SK-N-SH treated with all-trans-retinoic acid at 6 μM for 48 hours (cell line): Measurements from ENCODE around the gene NFS1.

ENCODE experiments used
- GLIS3 ChIP-seq: fragments of 250-450 bp; sonication (Bioruptor Pico); IDR thresholded peaks from 2 replicates; pipeline ENCODE4 v1.5.0; 2020; ENCODE audit warnings: mild to moderate bottlenecking, moderate library complexity
- PPARA ChIP-seq: fragments of 250-450 bp; sonication (Bioruptor Pico); IDR thresholded peaks from 2 replicates; pipeline ENCODE4 v1.5.0; 2020; ENCODE audit warnings: mild to moderate bottlenecking, borderline replicate concordance
- TCF4 ChIP-seq: fragments of 250-450 bp; sonication (Bioruptor Pico); IDR thresholded peaks from 2 replicates; pipeline ENCODE4 v1.8.0; 2021; ENCODE audit warnings: mild to moderate bottlenecking, moderate library complexity, borderline replicate concordance
- ZFP3 ChIP-seq: fragments of 250-450 bp; sonication (Bioruptor Pico); IDR thresholded peaks from 2 replicates; pipeline ENCODE4 v1.5.0; 2020; ENCODE audit warnings: mild to moderate bottlenecking, moderate library complexity
- ZFP30 ChIP-seq: fragments of 450-650 bp; formaldehyde crosslinking; IDR thresholded peaks from 2 replicates; pipeline ENCODE4 v1.5.0; 2022; ENCODE audit warnings: mild to moderate bottlenecking, moderate library complexity
- ZNF70 ChIP-seq: fragments of 450-650 bp; formaldehyde crosslinking; IDR thresholded peaks from 2 replicates; pipeline ENCODE4 v1.5.0; 2020; ENCODE audit warnings: mild to moderate bottlenecking, moderate library complexity
- TF ChIP-seq, protein P1 (sequence below): fragments of 250-450 bp; sonication (Bioruptor Pico); IDR thresholded peaks from 2 replicates; pipeline ENCODE4 v1.5.1; 2020; ENCODE audit warnings: low read depth, mild to moderate bottlenecking, moderate library complexity
- TF ChIP-seq, protein P2 (sequence below): fragments of 250-450 bp; sonication (Bioruptor Pico); IDR thresholded peaks from 2 replicates; pipeline ENCODE4 v1.8.0; 2021; ENCODE audit warnings: low read depth, mild to moderate bottlenecking, moderate library complexity, borderline replicate concordance
- TF ChIP-seq, protein P3 (sequence below): fragments of 250-450 bp; sonication (Bioruptor Pico); IDR thresholded peaks from 2 replicates; pipeline ENCODE4 v1.8.0; 2020; ENCODE audit warnings: mild to moderate bottlenecking, moderate library complexity, borderline replicate concordance
- TF ChIP-seq, protein P4 (sequence below): fragments of 250-450 bp; sonication (Bioruptor Pico); IDR thresholded peaks from 2 replicates; pipeline ENCODE4 v1.5.0; 2020; ENCODE audit warnings: mild to moderate bottlenecking, moderate library complexity

DNA sequence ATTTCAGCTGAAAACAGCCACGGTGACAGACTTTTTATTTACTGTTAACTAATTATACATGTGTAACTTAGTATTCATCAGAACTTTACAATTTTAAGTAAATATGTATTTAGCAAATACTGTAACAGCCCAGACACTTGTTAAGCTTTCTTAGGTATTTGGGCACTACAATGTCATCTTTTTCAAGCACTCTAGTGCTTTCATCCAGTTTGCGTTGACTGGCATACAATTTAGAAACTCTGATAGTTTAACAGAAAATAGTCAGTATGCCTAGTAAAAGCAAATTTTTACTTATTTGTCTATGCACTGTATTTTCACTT is 32.3 kb upstream of the NFS1 start:
- TF ChIP-seq ZFP30, result no peak
- TF ChIP-seq PPARA (CRISPR knock-in tag), result no peak
- TF ChIP-seq, protein P1, sequence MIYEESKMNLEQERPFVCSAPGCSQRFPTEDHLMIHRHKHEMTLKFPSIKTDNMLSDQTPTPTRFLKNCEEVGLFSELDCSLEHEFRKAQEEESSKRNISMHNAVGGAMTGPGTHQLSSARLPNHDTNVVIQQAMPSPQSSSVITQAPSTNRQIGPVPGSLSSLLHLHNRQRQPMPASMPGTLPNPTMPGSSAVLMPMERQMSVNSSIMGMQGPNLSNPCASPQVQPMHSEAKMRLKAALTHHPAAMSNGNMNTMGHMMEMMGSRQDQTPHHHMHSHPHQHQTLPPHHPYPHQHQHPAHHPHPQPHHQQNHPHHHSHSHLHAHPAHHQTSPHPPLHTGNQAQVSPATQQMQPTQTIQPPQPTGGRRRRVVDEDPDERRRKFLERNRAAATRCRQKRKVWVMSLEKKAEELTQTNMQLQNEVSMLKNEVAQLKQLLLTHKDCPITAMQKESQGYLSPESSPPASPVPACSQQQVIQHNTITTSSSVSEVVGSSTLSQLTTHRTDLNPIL (CRISPR knock-in tag), result no peak
- TF ChIP-seq, protein P2, sequence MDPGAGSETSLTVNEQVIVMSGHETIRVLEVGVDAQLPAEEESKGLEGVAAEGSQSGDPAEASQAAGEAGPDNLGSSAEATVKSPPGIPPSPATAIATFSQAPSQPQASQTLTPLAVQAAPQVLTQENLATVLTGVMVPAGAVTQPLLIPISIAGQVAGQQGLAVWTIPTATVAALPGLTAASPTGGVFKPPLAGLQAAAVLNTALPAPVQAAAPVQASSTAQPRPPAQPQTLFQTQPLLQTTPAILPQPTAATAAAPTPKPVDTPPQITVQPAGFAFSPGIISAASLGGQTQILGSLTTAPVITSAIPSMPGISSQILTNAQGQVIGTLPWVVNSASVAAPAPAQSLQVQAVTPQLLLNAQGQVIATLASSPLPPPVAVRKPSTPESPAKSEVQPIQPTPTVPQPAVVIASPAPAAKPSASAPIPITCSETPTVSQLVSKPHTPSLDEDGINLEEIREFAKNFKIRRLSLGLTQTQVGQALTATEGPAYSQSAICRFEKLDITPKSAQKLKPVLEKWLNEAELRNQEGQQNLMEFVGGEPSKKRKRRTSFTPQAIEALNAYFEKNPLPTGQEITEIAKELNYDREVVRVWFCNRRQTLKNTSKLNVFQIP (CRISPR knock-in tag), result no peak
- TF ChIP-seq, protein P3, sequence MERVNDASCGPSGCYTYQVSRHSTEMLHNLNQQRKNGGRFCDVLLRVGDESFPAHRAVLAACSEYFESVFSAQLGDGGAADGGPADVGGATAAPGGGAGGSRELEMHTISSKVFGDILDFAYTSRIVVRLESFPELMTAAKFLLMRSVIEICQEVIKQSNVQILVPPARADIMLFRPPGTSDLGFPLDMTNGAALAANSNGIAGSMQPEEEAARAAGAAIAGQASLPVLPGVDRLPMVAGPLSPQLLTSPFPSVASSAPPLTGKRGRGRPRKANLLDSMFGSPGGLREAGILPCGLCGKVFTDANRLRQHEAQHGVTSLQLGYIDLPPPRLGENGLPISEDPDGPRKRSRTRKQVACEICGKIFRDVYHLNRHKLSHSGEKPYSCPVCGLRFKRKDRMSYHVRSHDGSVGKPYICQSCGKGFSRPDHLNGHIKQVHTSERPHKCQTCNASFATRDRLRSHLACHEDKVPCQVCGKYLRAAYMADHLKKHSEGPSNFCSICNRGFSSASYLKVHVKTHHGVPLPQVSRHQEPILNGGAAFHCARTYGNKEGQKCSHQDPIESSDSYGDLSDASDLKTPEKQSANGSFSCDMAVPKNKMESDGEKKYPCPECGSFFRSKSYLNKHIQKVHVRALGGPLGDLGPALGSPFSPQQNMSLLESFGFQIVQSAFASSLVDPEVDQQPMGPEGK (CRISPR knock-in tag), result no peak
- no peak for TF ChIP-seq ZFP3
- TF ChIP-seq ZNF70 (CRISPR knock-in tag), result no peak
- TF ChIP-seq, protein P4, sequence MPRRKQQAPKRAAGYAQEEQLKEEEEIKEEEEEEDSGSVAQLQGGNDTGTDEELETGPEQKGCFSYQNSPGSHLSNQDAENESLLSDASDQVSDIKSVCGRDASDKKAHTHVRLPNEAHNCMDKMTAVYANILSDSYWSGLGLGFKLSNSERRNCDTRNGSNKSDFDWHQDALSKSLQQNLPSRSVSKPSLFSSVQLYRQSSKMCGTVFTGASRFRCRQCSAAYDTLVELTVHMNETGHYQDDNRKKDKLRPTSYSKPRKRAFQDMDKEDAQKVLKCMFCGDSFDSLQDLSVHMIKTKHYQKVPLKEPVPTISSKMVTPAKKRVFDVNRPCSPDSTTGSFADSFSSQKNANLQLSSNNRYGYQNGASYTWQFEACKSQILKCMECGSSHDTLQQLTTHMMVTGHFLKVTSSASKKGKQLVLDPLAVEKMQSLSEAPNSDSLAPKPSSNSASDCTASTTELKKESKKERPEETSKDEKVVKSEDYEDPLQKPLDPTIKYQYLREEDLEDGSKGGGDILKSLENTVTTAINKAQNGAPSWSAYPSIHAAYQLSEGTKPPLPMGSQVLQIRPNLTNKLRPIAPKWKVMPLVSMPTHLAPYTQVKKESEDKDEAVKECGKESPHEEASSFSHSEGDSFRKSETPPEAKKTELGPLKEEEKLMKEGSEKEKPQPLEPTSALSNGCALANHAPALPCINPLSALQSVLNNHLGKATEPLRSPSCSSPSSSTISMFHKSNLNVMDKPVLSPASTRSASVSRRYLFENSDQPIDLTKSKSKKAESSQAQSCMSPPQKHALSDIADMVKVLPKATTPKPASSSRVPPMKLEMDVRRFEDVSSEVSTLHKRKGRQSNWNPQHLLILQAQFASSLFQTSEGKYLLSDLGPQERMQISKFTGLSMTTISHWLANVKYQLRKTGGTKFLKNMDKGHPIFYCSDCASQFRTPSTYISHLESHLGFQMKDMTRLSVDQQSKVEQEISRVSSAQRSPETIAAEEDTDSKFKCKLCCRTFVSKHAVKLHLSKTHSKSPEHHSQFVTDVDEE (CRISPR knock-in tag), result no peak
- TF ChIP-seq GLIS3, result no peak
- no peak for TF ChIP-seq TCF4 (CRISPR knock-in tag)
